ENCODE measurements around the gene PSMC3. TPM values are rescaled to one million over a fixed set of nuclear protein-coding genes. Genes with fewer than 3 reads are reported as not detected.

Gene PSMC3
- total and polyA plus RNA-seq, 2 experiments from 2014 or later: 103 to 142 TPM

DNA sequence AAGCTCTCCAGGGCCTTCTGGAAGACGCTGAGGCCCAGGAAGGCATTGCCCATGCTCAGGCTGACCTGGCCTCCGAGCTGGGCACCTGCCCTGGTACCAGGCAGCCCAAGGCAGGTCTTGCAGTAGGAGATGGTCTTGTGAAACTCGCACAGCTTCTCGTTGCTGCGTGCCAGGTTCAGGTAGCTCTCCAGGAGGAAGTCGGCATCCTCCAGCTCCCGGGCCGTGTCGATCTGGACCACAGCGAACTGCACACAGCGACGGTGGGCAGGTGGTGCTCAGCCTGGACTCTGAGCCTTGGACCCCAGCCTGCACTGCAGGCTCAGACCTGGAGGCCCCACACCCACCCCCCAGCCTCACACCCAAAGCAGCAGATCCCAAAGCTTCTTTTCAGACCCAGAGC is 21.7 kb upstream of the PSMC3 start:
- Histone ChIP-seq H3K4me1 (ENCODE audit: insufficient read depth) (no peaks in the 10 kb centered on the region), H3K9me3 (ENCODE audit: low read depth) (no peaks in the 10 kb centered on the region), H3K27ac (no peak overlapping the region), H3K36me3 (replicated peaks; ENCODE audit: insufficient read depth, low read depth) (no peaks in the 10 kb centered on the region), H2AFZ (no peak overlapping the region), H3K4me2 (no peak overlapping the region), H3K79me2 (no peaks in the 10 kb centered on the region), H3K27me3 (no peaks in the 10 kb centered on the region), H3K9me2 (replicated peaks; ENCODE audit: insufficient read depth) (no peaks in the 10 kb centered on the region), H4K20me1 (ENCODE audit: insufficient read depth, poor library complexity, severe bottlenecking) (no peaks in the 10 kb centered on the region), H3K4me3 (no peak overlapping the region)
- no peak for DNase-seq (ENCODE audit: low spot score)
- 94% methylated on average over 11 of the region's 12 CpGs for WGBS (ENCODE audit: low lambda C conversion rate, missing lambda C conversion rate)
- no peak for TF ChIP-seq EZH2 (IDR thresholded peaks at IDR 0.05; ENCODE audit: borderline replicate concordance)
- TF ChIP-seq, protein P1, sequence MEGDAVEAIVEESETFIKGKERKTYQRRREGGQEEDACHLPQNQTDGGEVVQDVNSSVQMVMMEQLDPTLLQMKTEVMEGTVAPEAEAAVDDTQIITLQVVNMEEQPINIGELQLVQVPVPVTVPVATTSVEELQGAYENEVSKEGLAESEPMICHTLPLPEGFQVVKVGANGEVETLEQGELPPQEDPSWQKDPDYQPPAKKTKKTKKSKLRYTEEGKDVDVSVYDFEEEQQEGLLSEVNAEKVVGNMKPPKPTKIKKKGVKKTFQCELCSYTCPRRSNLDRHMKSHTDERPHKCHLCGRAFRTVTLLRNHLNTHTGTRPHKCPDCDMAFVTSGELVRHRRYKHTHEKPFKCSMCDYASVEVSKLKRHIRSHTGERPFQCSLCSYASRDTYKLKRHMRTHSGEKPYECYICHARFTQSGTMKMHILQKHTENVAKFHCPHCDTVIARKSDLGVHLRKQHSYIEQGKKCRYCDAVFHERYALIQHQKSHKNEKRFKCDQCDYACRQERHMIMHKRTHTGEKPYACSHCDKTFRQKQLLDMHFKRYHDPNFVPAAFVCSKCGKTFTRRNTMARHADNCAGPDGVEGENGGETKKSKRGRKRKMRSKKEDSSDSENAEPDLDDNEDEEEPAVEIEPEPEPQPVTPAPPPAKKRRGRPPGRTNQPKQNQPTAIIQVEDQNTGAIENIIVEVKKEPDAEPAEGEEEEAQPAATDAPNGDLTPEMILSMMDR (IDR thresholded peaks at IDR 0.05; ENCODE audit: poor library complexity): no peak
- no peak for TF ChIP-seq EZH2phosphoT487 (IDR thresholded peaks at IDR 0.05; ENCODE audit: low read depth, severe bottlenecking, unreplicated experiment)

DNA sequence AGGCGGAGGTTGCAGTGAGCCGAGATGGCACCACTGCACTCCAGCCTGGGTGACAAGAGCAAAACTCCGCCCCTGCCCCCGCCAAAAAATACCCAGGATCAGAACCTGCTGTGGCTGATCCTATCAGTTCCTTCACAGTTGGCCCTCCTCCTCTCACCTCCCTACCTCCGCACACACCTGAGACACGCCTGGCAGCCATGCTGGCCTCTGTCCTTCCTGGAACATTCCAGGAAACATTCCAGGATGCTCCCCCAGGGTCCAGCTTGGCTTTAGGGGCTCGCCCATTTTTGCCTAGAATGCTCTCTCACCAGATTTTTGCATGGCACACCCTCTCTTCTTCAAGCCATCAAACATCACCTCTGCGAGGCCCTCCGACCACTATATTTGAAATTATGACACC is 20.6 kb upstream of the PSMC3 start:
- TF ChIP-seq EZH2 (IDR thresholded peaks at IDR 0.05; ENCODE audit: borderline replicate concordance) (no peak), EZH2phosphoT487 (IDR thresholded peaks at IDR 0.05; ENCODE audit: low read depth, severe bottlenecking, unreplicated experiment) (no peak)
- TF ChIP-seq, protein P1 (IDR thresholded peaks at IDR 0.05; ENCODE audit: poor library complexity): no peak
- H3K4me1 ChIP-seq (ENCODE audit: insufficient read depth): no peaks in the 10 kb centered on the region
- H3K27ac ChIP-seq: no peak overlapping the region
- no peak overlapping the region for H3K4me3 ChIP-seq
- H3K36me3 ChIP-seq (replicated peaks; ENCODE audit: insufficient read depth, low read depth): no peaks in the 10 kb centered on the region
- no peaks in the 10 kb centered on the region for H3K9me2 ChIP-seq (replicated peaks; ENCODE audit: insufficient read depth)
- H2AFZ ChIP-seq: no peak overlapping the region
- no peaks in the 10 kb centered on the region for H4K20me1 ChIP-seq (ENCODE audit: insufficient read depth, poor library complexity, severe bottlenecking)
- no peak overlapping the region for H3K4me2 ChIP-seq
- H3K79me2 ChIP-seq: no peaks in the 10 kb centered on the region
- H3K27me3 ChIP-seq: no peaks in the 10 kb centered on the region
- DNase-seq (ENCODE audit: low spot score): no peak
- 94% methylated on average over 9 of the region's 9 CpGs for WGBS (ENCODE audit: low lambda C conversion rate, missing lambda C conversion rate)
- no peaks in the 10 kb centered on the region for H3K9me3 ChIP-seq (ENCODE audit: low read depth)

DNA sequence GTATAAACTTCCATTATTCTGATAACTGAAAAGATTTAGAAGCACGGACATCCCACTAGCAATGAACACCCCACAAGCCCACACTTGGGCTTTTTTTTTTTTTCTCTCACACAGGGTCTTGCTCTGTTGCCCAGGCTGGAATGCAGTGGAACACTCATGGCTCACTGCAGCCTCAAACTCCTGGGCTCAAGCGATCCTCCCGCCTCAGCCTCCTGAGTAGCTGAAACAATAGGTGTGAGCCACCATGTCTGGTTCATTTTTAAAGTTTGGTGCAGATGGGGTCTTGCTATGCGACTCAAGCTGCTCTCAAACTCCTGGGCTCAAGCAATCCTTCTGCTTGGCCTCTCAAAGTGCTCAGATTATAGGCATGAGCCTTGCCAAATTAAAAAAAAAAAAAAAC is 19.6 kb upstream of the PSMC3 start:
- Histone ChIP-seq H3K9me2 (replicated peaks; ENCODE audit: insufficient read depth) (no peaks in the 10 kb centered on the region), H3K36me3 (replicated peaks; ENCODE audit: insufficient read depth, low read depth) (no peaks in the 10 kb centered on the region), H3K9me3 (ENCODE audit: low read depth) (no peaks in the 10 kb centered on the region), H3K4me3 (no peak overlapping the region), H3K79me2 (no peaks in the 10 kb centered on the region), H2AFZ (no peak overlapping the region), H3K4me2 (no peak overlapping the region), H3K4me1 (ENCODE audit: insufficient read depth) (no peaks in the 10 kb centered on the region), H3K27ac (no peak overlapping the region), H4K20me1 (ENCODE audit: insufficient read depth, poor library complexity, severe bottlenecking) (no peaks in the 10 kb centered on the region), H3K27me3 (no peaks in the 10 kb centered on the region)
- 95% methylated on average over 4 of the region's 4 CpGs for WGBS (ENCODE audit: low lambda C conversion rate, missing lambda C conversion rate)
- no peak for DNase-seq (ENCODE audit: low spot score)
- TF ChIP-seq, protein P1 (IDR thresholded peaks at IDR 0.05; ENCODE audit: poor library complexity): no peak
- TF ChIP-seq EZH2 (IDR thresholded peaks at IDR 0.05; ENCODE audit: borderline replicate concordance) (no peak), EZH2phosphoT487 (IDR thresholded peaks at IDR 0.05; ENCODE audit: low read depth, severe bottlenecking, unreplicated experiment) (no peak)

DNA sequence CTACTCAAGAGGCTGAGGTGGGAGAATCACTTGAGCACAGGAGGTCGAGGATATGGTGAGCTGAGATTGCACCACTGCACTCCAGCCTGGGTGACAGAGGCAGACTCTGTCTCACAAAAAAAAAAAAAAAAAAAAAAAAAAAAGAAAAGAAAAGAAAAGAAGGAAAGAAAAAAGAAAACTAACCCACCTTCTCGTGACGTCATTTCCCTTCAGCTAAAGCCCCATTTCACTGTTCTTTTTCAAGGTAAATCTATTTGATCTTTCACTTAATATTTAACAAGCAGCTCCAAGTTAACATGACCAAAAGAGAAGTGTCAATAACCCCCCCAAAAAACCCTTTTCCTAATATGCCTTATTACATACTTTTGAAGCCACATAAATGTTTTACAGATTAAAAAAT is 17.6 kb upstream of the PSMC3 start:
- no peaks in the 10 kb centered on the region for H3K9me3 ChIP-seq (ENCODE audit: low read depth)
- no peak for DNase-seq (ENCODE audit: low spot score)
- no peaks in the 10 kb centered on the region for H3K36me3 ChIP-seq (replicated peaks; ENCODE audit: insufficient read depth, low read depth)
- H3K4me1 ChIP-seq (ENCODE audit: insufficient read depth): no peaks in the 10 kb centered on the region
- no peaks in the 10 kb centered on the region for H3K79me2 ChIP-seq
- no peaks in the 10 kb centered on the region for H4K20me1 ChIP-seq (ENCODE audit: insufficient read depth, poor library complexity, severe bottlenecking)
- no peak for TF ChIP-seq EZH2 (IDR thresholded peaks at IDR 0.05; ENCODE audit: borderline replicate concordance)
- TF ChIP-seq, protein P1 (IDR thresholded peaks at IDR 0.05; ENCODE audit: poor library complexity): no peak
- no peak for TF ChIP-seq EZH2phosphoT487 (IDR thresholded peaks at IDR 0.05; ENCODE audit: low read depth, severe bottlenecking, unreplicated experiment)
- H2AFZ ChIP-seq: no peak overlapping the region
- no peaks in the 10 kb centered on the region for H3K9me2 ChIP-seq (replicated peaks; ENCODE audit: insufficient read depth)
- H3K4me2 ChIP-seq: no peak overlapping the region
- 73% methylated on average over 3 of the region's 3 CpGs for WGBS (ENCODE audit: low lambda C conversion rate, missing lambda C conversion rate)
- H3K27ac ChIP-seq: no peak overlapping the region
- no peaks in the 10 kb centered on the region for H3K27me3 ChIP-seq
- no peak overlapping the region for H3K4me3 ChIP-seq
